K562 (cell line): ENCODE measurements around the gene MYH9. TPM values are rescaled to one million over a fixed set of nuclear protein-coding genes. Genes with fewer than 3 reads are reported as not detected.
"Not testable (repeated sequence)": the region's sequence is repeated elsewhere in the genome, so short reads cannot be mapped to it uniquely, and the experiment has no call there.

Experiments
- ATAC-seq: fragments of 200-7000 bp; cut with Tn5 transposase; 3 replicates; pipeline ENCODE4 v1.9.1; 2020; ENCODE audit warnings: moderate library complexity
- BruUV-seq: library from RNA; stranded (reverse); fragments of 400-500 nt; replicated peaks from 2 replicates; lab custom pipeline; 2021; lab: Mats Ljungman, UMichigan
- CTCF ChIA-PET: fragments of 300-600 bp; formaldehyde crosslinking; extraction: SDS; loops from one replicate; lab custom pipeline; 2021; ENCODE audit warnings: low intra/inter-chr PET ratio; lab: Yijun Ruan, JAX
- POLR2A ChIA-PET: fragments of 300-600, 350-650 bp; sonication (Branson Sonifier 250); formaldehyde crosslinking; extraction: SDS; loops from one replicate; lab custom pipeline; 2021; ENCODE audit warnings: antibody characterized with exemption, inconsistent platforms; lab: Yijun Ruan, JAX
- DNase-seq, 4 experiments: peaks; one replicate each; pipeline versions ENCODE4 v3.0.0 to v3.0.0-alpha.2; 2011 to 2018; ENCODE audit warnings: low spot score in 3 of 4, mixed read lengths in 3 of 4; ENCODE audit errors: extremely low read depth in 1 of 4
- FAIRE-seq: peaks from 2 replicates; lab custom pipeline; 2011; peaks lifted over from hg19 to GRCh38; lab: Jason Lieb, UNC
- H2AFZ ChIP-seq: 2 replicates; pipeline ENCODE4 v1.6.0; 2011; ENCODE audit warnings: low read depth, low read length, control low read depth, inconsistent platforms
- H3K27ac ChIP-seq: fragments of 200-600 bp; 3 replicates; pipeline ENCODE4 v1.8.0; 2011; ENCODE audit warnings: low read depth, mild to moderate bottlenecking, control low read depth, inconsistent platforms, low read length, moderate library complexity, mixed read lengths; ENCODE audit errors: extremely low read depth
- H3K27me3 ChIP-seq, 2 experiments: fragments of 300-600 bp in 1 of 2; 2 replicates in 1 of 2; 3 replicates in 1 of 2; pipeline versions ENCODE4 v1.6.0 to v1.8.0; 2011; ENCODE audit warnings: inconsistent platforms in 2 of 2, low read length in 2 of 2, mild to moderate bottlenecking in 1 of 2, mixed read lengths in 1 of 2, moderate library complexity in 1 of 2; ENCODE audit not compliant: control insufficient read depth in 2 of 2, insufficient read depth in 2 of 2
- H3K36me3 ChIP-seq: fragments of 300-600 bp; 3 replicates; pipeline ENCODE4 v1.8.0; 2011; ENCODE audit warnings: mild to moderate bottlenecking, low read length, inconsistent platforms; ENCODE audit not compliant: control insufficient read depth, insufficient read depth
- H3K4me1 ChIP-seq, 2 experiments: fragments of 200-600 bp in 1 of 2; replicated peaks in 1 of 2; 2 replicates in 1 of 2; 3 replicates in 1 of 2; pipeline versions ENCODE4 v1.5.1 to v1.8.0; 2011; ENCODE audit warnings: inconsistent platforms in 2 of 2, low read length in 2 of 2, mild to moderate bottlenecking in 1 of 2, mixed read lengths in 1 of 2, moderate library complexity in 1 of 2; ENCODE audit not compliant: control insufficient read depth in 2 of 2, insufficient read depth in 2 of 2
- H3K4me2 ChIP-seq: 2 replicates; pipeline ENCODE4 v1.6.1; 2011; ENCODE audit warnings: low read length, control low read depth, inconsistent platforms, mixed read lengths; ENCODE audit not compliant: insufficient read depth
- H3K4me3 ChIP-seq: fragments of 200-600 bp; sonication (generic), shearing (Covaris generic); 2 replicates; pipeline ENCODE4 v1.5.1; 2016; ENCODE audit warnings: control low read depth, inconsistent platforms
- H3K79me2 ChIP-seq: fragments of 200-600 bp; 3 replicates; pipeline ENCODE4 v1.8.0; 2011; ENCODE audit warnings: low read length, inconsistent platforms; ENCODE audit not compliant: control insufficient read depth, insufficient read depth
- H3K9ac ChIP-seq, 2 experiments: 2 replicates each; pipeline versions ENCODE4 v1.6.0 to v1.6.1; 2011; ENCODE audit warnings: low read depth in 2 of 2, low read length in 2 of 2, control low read depth in 1 of 2, inconsistent platforms in 1 of 2, mild to moderate bottlenecking in 1 of 2, mixed read lengths in 1 of 2; ENCODE audit not compliant: insufficient read depth in 1 of 2
- H3K9me1 ChIP-seq: one replicate; pipeline ENCODE4 v1.6.0; 2011; ENCODE audit warnings: inconsistent platforms, mild to moderate bottlenecking, low read length, moderate library complexity; ENCODE audit not compliant: control insufficient read depth, insufficient read depth
- H3K9me3 ChIP-seq: replicated peaks from 2 replicates; pipeline ENCODE4 v1.5.1; 2011; ENCODE audit warnings: low read depth, low read length, inconsistent platforms; ENCODE audit not compliant: control insufficient read depth, insufficient read depth
- H4K20me1 ChIP-seq: replicated peaks from 2 replicates; pipeline ENCODE4 v1.6.1; 2011; ENCODE audit warnings: low read length, inconsistent platforms, mixed read lengths; ENCODE audit not compliant: control insufficient read depth, insufficient read depth
- KLF10 ChIP-seq: fragments of 250-450 bp; sonication (Bioruptor Pico); IDR thresholded peaks from 2 replicates; pipeline ENCODE4 v1.6.1; 2021; ENCODE audit warnings: matching md5 sums
- NFE2 ChIP-seq: IDR thresholded peaks from 2 replicates; pipeline ENCODE4 v1.6.1; 2014; ENCODE audit warnings: antibody characterized with exemption, low read depth
- NUFIP1 ChIP-seq: fragments of 450-650 bp; IDR thresholded peaks from 2 replicates; pipeline ENCODE4 v1.6.1; 2018; ENCODE audit not compliant: partially characterized antibody
- SAFB2 ChIP-seq: fragments of 200-400 bp; formaldehyde crosslinking; IDR thresholded peaks from 2 replicates; pipeline ENCODE4 v1.6.1; 2018; ENCODE audit warnings: borderline replicate concordance, low read length, low read depth, moderate library complexity; ENCODE audit not compliant: severe bottlenecking
- SMARCB1 ChIP-seq: IDR thresholded peaks from 2 replicates; pipeline ENCODE4 v1.6.1; 2011; ENCODE audit warnings: improper control_type of control experiment, low read depth; ENCODE audit not compliant: insufficient read length
- ZNF217 ChIP-seq: sonication (generic); formaldehyde crosslinking; IDR thresholded peaks from 2 replicates; pipeline ENCODE4 v1.8.0; 2022; ENCODE audit warnings: mild to moderate bottlenecking, missing genetic modification reagents
- ZZZ3 ChIP-seq: fragments of 450-650 bp; IDR thresholded peaks from 2 replicates; pipeline ENCODE4 v1.6.1; 2016; ENCODE audit warnings: antibody characterized with exemption, mild to moderate bottlenecking, moderate library complexity
- WGBS: fragments of 100-300 bp; shearing (Covaris generic); methylation state at CpG from one replicate; pipeline ENCODE4 v1.1.6; 2016; ENCODE audit warnings: low coverage, mixed read lengths; ENCODE audit not compliant: insufficient coverage; ENCODE audit errors: missing lambda C conversion rate; 5-methylcytosine and 5-hydroxymethylcytosine counted together
- in situ Hi-C: fragments of 300-500 bp; cut with MboI; formaldehyde crosslinking; loops from 4 replicates; pipeline ENCODE4 v1.15.0; 2018; ENCODE audit warnings: inconsistent platforms, mixed read lengths
- intact Hi-C: fragments of 100-400 bp; cut with micrococcal nuclease; formaldehyde crosslinking; loops from 2 replicates; pipeline ENCODE4 v1.14.2; 2022
- polyA plus RNA-seq, 8 experiments: library from polyadenylated mRNA; depleted of rRNA in 4 of 8; stranded (reverse) in 5 of 8; unstranded in 3 of 8; fragments of >200 nt; fragmentation: Nextera tagmentation in 2 of 8; fragmentation: Illumina TruSeq in 1 of 8; extraction: Ambion mirVana in 2 of 8; extraction: Trizol in 1 of 8; gene quantifications; 2 replicates each; pipeline versions ENCODE4 v1.2.1 to v1.2.3, GENCODE V29; 2011 to 2014; ENCODE audit warnings: inconsistent platforms in 1 of 8, missing spikeins in 1 of 8
- total RNA-seq, 7 experiments: library from RNA; depleted of rRNA in 6 of 7; stranded (reverse); fragments of >200 nt in 6 of 7; fragmentation: Illumina TruSeq in 2 of 7; extraction: Trizol in 2 of 7; gene quantifications; 2 replicates each; pipeline versions ENCODE4 v1.2.1 to v1.2.3, GENCODE V29; 2011 to 2021; ENCODE audit warnings: low replicate concordance in 1 of 7
- TF ChIP-seq, protein P1 (sequence below): sonication (generic); formaldehyde crosslinking; IDR thresholded peaks from 2 replicates; pipeline ENCODE4 v1.8.0; 2022; ENCODE audit warnings: missing genetic modification reagents, mild to moderate bottlenecking, moderate library complexity, borderline replicate concordance

The MYH9 gene
- total and polyA plus RNA-seq, 9 of the 15 experiments (the other 6 are each of a cell fraction or from before 2014, with no cell fraction given) = 0.71 to 111 (median 24.6) TPM

DNA sequence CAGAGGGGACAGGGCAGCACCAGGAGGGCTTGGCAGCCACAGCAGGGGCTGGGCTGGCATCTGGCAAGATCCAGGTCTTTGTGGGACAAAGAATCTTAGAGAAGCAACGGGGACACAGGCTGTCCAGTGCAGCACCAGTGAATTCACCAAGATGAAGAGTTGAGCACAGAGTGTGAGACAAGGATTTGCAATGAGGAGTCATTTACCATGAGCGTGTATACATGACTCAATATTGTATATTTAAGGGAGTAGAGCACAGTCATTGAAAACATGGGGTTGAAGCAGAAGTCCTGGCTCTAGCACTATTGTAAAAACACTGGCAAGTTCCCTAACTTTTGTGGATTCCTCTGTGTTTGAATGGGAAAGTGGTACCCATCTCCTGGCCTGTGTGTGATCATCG, 131.3 kb downstream of the MYH9 start:
- in situ Hi-C loops (no loop called here), intact Hi-C loops (no loop called here)
- no peaks in the 10 kb centered on the region for H3K9me1 ChIP-seq
- no peaks in the 10 kb centered on the region for H3K27me3 ChIP-seq
- 32% methylated on average over 3 of the region's 3 CpGs for WGBS
- H3K9ac ChIP-seq = no peak overlapping the region; a peak in 1 of 4 replicates
- no peak for DNase-seq
- FAIRE-seq = no peak
- no peaks in the 10 kb centered on the region for H4K20me1 ChIP-seq
- CTCF ChIA-PET = no interaction called here
- H3K4me3 ChIP-seq = no peak overlapping the region
- TF ChIP-seq SMARCB1 (no peak), NFE2 (no peak), SAFB2 (no peak), ZZZ3 (no peak), KLF10 (CRISPR knock-in tag) (no peak), ZNF217 (CRISPR knock-in tag) (no peak), NUFIP1 (no peak)
- TF ChIP-seq, protein P1, sequence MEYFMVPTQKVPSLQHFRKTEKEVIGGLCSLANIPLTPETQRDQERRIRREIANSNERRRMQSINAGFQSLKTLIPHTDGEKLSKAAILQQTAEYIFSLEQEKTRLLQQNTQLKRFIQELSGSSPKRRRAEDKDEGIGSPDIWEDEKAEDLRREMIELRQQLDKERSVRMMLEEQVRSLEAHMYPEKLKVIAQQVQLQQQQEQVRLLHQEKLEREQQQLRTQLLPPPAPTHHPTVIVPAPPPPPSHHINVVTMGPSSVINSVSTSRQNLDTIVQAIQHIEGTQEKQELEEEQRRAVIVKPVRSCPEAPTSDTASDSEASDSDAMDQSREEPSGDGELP (CRISPR knock-in tag) = no peak
- TF ChIP-seq, all 486 proteins: peak for 0
- POLR2A ChIA-PET = no interaction called here
- no TSS peak for BruUV-seq
- no peaks in the 10 kb centered on the region for H3K9me3 ChIP-seq
- 0 out of 3 replicates have a peak overlapping the region, but pooled peaks have one; percentile 7 for H3K27ac ChIP-seq
- 0 out of 2 replicates have a peak overlapping the region, but pooled peaks have one; percentile 9 for H2AFZ ChIP-seq
- peaks cover 19% of the 10 kb centered on the region; the same call in 1 of the 3 replicates for H3K36me3 ChIP-seq
- no peak for ATAC-seq
- peak overlapping the region; percentile 41; the same call in 1 of the 2 replicates for H3K4me2 ChIP-seq
- peaks cover 39 to 46% of the 10 kb centered on the region in 2 experiments for H3K4me1 ChIP-seq
- H3K79me2 ChIP-seq = peaks cover 25% of the 10 kb centered on the region

DNA sequence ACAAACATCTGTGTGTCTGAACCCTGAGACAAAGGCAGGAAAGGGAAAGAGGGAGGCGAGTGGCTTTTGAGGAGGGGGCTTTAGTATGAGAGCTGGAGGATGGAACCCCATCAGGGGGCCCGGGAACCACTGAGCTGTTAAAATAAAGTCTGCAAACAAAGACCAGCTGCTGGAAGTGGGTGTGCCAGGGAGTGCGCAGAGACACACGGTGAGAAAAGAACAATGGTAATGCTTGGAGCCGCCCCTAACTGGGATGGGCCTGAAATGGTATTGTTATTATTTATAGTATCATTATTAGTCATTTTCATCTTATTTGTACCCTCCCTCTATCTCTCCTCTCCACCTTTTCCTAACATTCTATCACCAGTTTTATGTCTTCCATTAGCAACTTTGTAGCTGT, 132.2 kb downstream of the MYH9 start:
- intact Hi-C loops, H3K9me3 ChIP-seq, BruUV-seq, H4K20me1 ChIP-seq, ATAC-seq, H3K27ac ChIP-seq, H3K4me3 ChIP-seq, DNase-seq, H3K27me3 ChIP-seq, in situ Hi-C loops, H3K9ac ChIP-seq, CTCF ChIA-PET, POLR2A ChIA-PET, H2AFZ ChIP-seq, H3K9me1 ChIP-seq: not testable (repeated sequence)
- WGBS = no CpG with 5 or more reads among the region's 5 CpGs
- peaks cover 25% of the 10 kb centered on the region for H3K79me2 ChIP-seq
- peaks cover 39 to 46% of the 10 kb centered on the region in 2 experiments for H3K4me1 ChIP-seq
- peak; percentile 72 for FAIRE-seq
- peak overlapping the region; percentile 41; the same call in 1 of the 2 replicates for H3K4me2 ChIP-seq
- peaks cover 18% of the 10 kb centered on the region; the same call in 1 of the 3 replicates for H3K36me3 ChIP-seq
